ENCODE data around the gene NFIA. TPM values are rescaled to one million over a fixed set of nuclear protein-coding genes. Genes with fewer than 3 reads are reported as not detected.

The NFIA gene
- polyA plus RNA-seq, 3 donors, result 13.9 to 17.3 (median 16.2) TPM

DNA sequence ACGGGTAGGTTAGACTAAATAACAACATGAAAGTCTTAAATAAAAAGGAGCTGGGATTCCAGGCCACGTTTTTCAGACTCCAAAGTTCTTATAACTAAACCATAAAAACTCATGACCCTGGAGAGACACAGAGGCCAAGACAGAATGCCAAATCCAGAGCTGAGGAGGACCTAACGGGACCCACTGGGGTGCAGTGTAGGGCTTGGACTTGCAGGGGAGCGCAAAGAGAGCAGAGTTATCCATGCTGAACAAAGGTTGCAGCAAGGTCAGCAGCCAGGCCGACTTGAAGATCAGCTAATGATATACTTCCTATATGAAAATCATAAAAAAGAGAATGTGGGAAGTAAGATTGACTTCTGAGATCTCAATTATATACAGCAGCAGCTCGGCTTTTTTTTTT, 405.4 kb downstream of the NFIA start:
- DNase-seq (ENCODE audit: extremely low read depth in 1 of 11, low read depth in 9 of 11, low spot score in 4 of 11), result no peak

DNA sequence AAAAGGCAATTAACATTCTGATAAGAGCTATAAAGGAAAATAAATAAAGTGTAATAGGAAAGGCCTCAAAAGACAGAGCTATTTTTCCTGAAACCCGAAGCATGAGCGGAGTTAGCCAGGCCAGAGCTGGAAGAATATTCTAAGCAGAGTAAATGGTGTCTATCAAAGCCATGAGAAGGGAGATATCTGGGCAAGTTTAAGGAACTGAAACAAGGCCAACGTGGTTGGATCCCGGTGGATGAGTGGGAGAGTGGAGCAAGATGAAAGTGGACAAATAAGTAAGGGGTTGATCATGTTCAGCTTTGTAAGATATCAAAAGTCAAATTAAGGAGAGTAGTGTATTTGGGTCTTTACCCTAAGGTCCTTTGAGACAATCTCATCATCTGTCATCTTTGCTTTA, 408.6 kb downstream of the NFIA start:
- DNase-seq (ENCODE audit: extremely low read depth in 1 of 11, low read depth in 9 of 11, low spot score in 4 of 11), result no peak

- DNase-seq (ENCODE audit: extremely low read depth in 1 of 11, low read depth in 9 of 11, low spot score in 4 of 11), result peak in 3 of 11 donors; percentile 22 to 47 (median 29)
Measured at GRCh38 chr1:61491497-61491896, 409.1 kb downstream of the NFIA start.

- DNase-seq (ENCODE audit: extremely low read depth in 1 of 11, low read depth in 9 of 11, low spot score in 4 of 11), result no peak
Measured at GRCh38 chr1:61494000-61494399, 411.6 kb downstream of the NFIA start.

GRCh38 chr1:61496501-61496900, 414.1 kb downstream of the NFIA start:
- no peak for DNase-seq (ENCODE audit: extremely low read depth in 1 of 11, low read depth in 9 of 11, low spot score in 4 of 11)

DNA sequence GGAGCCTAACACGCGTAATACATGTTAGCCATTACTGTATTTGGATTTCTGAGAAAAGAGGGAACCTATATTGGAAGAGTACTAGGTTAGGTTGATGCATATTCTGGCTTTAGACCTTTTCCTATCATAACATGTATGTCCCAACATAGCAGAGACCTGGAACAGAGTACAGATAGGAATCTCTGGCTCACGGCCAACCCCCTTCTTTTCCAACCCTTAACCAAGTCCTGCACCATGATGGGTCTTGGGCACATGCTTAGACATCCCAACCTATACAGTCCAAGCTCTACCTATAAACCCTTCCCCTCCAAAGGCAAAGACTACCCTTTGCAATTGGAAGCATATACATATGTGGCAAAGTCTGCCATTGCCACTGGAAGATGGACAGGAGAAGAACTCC, 414.7 kb downstream of the NFIA start:
- DNase-seq (ENCODE audit: extremely low read depth in 1 of 11, low read depth in 9 of 11, low spot score in 4 of 11), result no peak

- no peak for DNase-seq (ENCODE audit: extremely low read depth in 1 of 11, low read depth in 9 of 11, low spot score in 4 of 11)
Measured at GRCh38 chr1:61498342-61498741, 416.0 kb downstream of the NFIA start.

DNA sequence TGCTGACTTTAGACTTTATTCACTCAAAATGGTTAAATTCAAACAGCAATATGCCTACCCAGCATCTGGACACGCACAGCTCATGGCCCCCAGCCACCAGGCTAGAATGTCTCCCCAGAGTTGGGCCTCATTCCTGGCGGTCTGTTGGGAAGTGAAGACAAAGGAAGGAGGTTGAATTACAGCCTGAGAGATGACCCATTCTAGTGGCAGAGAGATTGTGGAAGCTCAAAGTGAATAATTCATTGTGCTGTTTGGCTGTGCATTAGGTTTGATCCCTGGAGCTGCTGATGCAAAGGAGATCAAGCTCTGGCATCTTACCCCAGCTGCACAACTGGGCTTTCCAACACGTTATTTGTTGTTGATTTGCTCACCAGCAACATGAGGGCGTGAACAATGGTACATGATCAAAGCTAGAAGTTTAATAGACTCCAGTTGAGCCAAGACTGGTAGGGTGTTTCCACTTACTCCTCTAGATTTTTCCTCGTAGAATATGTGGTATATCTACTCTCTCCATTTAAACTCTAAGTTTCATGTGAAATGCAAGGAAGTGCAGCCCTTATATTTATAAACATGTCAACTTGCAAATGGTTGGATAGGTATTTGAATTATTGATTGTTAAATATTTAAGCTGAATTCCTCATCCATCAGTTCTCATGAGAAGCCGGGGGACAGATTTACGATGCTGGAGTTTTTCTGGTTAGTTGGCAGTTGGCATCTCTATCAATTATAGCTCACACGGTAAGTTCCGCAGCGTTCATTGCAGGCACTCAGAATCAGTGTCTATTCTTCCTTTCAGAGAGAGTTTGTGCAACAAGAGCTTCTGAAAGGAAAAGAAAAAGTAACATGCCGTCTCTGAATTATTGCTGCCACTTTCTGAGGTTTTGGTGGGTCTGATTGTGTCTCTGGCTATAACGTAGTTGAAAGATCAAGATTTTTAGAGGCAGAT, 419.9 kb downstream of the NFIA start:
- no peak for DNase-seq (ENCODE audit: extremely low read depth in 1 of 11, low read depth in 9 of 11, low spot score in 4 of 11)

DNA sequence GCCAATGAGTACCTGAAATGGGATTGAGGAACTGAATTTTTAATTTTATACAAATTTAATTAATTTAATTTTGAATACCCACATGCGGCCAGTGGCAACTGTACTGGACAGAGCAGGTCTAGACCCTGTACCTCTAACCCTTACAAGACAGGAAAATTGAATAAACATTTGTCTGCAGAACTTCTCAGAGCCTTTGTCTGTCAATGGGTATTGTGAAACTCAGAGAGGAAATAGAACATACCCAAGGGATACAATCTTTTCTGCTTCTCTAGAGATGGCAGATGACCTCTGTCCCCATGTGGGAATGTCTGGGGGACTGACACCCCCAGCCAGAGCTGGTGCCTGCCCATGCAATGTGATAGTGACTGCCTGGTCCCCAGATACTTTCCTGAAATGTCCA, 421.9 kb downstream of the NFIA start:
- DNase-seq (ENCODE audit: extremely low read depth in 1 of 11, low read depth in 9 of 11, low spot score in 4 of 11), result no peak

DNA sequence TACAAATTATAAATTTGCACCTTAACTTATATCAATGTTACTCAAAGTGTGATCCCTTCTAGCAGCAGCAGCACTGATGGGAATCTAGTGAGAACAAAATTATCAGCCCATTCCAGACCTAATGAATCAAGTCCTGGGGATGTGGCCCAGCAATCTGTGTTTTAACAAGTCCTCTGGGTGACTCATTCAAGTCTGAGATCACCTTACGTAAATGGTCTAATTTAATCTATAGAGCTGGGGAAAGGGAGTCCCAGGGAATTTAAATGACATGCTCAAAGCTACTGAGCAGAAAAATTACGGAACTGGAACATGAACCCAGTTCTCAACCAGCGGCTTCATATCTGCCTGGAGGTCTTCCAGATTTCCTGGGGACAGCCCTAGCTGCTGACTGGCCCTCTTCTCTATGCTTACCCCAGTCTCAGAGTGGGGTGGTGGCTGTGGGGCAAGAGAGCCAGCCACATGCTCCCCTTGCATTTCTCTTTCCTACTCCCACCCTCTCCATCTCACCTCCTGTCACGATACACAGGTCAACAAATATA, 422.6 kb downstream of the NFIA start:
- no peak for DNase-seq (ENCODE audit: extremely low read depth in 1 of 11, low read depth in 9 of 11, low spot score in 4 of 11)

DNA sequence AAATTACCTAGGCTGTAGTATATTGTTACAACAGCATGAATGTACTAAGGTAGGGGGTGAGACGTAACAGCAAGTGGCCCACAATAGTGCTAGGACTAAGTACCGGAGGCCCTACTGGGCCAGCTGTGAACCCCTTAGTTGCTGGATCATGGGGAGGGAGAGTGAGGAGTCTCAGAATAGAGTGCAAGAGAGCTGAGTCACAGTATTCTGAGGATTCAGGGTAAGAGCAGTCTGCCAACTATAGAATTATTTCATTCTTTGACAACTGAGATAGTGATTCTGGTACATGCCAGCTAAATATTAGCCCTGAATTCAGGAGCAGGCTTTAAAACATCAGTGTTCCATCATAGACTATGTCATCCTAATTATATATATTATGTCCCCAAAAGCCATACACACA, 423.9 kb downstream of the NFIA start:
- no peak for DNase-seq (ENCODE audit: extremely low read depth in 1 of 11, low read depth in 9 of 11, low spot score in 4 of 11)

- DNase-seq (ENCODE audit: extremely low read depth in 1 of 11, low read depth in 9 of 11, low spot score in 4 of 11), result no peak
Measured at GRCh38 chr1:61506944-61507500, 424.7 kb downstream of the NFIA start.

Measured in renal cortex interstitium (tissue), 11 donors.